Activated CD4-positive, alpha-beta T cell treated with anti-CD3 and anti-CD28 coated beads for 36 hours (primary cell): Measurements from ENCODE around the gene EEF1AKMT1. TPM values are rescaled to one million over a fixed set of nuclear protein-coding genes. Genes with fewer than 3 reads are reported as not detected.

Experiments used
- ATAC-seq: fragments of 200-7000 bp; cut with Tn5 transposase; one replicate; pipeline ENCODE4 v1.10.0; 2021; ENCODE audit warnings: mild to moderate bottlenecking, moderate library complexity
- CTCF ChIA-PET: fragments of 350-600 bp; sonication (Branson Sonifier 250); formaldehyde crosslinking; loops from one replicate; lab custom pipeline; 2021; ENCODE audit warnings: antibody characterized with exemption; lab: Charles Lee
- POLR2A ChIA-PET: fragments of 350-600 bp; sonication (Branson Sonifier 250); formaldehyde crosslinking; loops from one replicate; lab custom pipeline; 2021; ENCODE audit warnings: antibody characterized with exemption, inconsistent platforms; lab: Charles Lee
- DNase-seq: peaks from one replicate; pipeline ENCODE4 v3.0.0-alpha.2; 2020
- H3K27ac Mint-ChIP-seq: one replicate; pipeline ENCODE4 v1.8.0; 2021; ENCODE audit warnings: mixed read lengths
- H3K27me3 Mint-ChIP-seq: one replicate; pipeline ENCODE4 v1.8.0; 2021; ENCODE audit warnings: mixed read lengths
- H3K36me3 Mint-ChIP-seq: one replicate; pipeline ENCODE4 v1.8.0; 2021; ENCODE audit warnings: low read depth, mixed read lengths
- H3K4me1 Mint-ChIP-seq: one replicate; pipeline ENCODE4 v1.8.0; 2021; ENCODE audit warnings: mixed read lengths
- H3K4me3 Mint-ChIP-seq: one replicate; pipeline ENCODE4 v1.8.0; 2021; ENCODE audit warnings: mild to moderate bottlenecking, moderate library complexity, mixed read lengths
- H3K9me3 Mint-ChIP-seq: one replicate; pipeline ENCODE4 v1.8.0; 2021; ENCODE audit warnings: low read depth, mixed read lengths
- intact Hi-C, 2 experiments: fragments of 100-400 bp; cut with DNase I in 1 of 2; cut with micrococcal nuclease in 1 of 2; formaldehyde crosslinking; loops; one replicate each; pipeline versions ENCODE4 v1.14.2 to v1.15.1; 2022 to 2024; cut with DNase I, micrococcal nuclease
- total RNA-seq, 2 experiments: library from RNA; stranded (reverse); gene quantifications; one replicate each; pipeline ENCODE4 v1.2.3, GENCODE V29; 2021

Gene EEF1AKMT1
- total RNA-seq, 2 experiments from 2014 or later, result 21.0 to 23.9 TPM

DNA sequence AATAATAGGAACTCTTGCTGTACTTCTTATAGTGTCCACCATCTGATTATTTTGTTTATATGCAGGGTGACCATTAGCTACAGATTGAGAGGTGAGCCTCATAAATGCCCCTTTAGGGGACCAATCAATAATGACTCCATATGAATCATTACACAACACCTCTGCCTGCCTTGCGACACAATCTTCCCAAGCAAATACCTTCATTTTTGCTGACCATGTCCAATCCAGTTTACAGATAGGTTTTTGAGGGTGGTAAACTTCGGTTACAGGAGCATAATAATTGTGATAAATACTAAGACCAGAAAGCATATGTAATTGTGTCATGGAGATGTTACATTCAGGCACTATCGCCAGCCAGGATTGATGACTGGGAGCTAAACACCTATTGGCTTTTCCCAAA lies 93.9 kb downstream of the EEF1AKMT1 start:
- ATAC-seq, result no peak

More for the DNA sequence above, 93.9 kb downstream of the EEF1AKMT1 start:
- Mint-ChIP-seq H3K9me3 (no peaks in the 10 kb centered on the region), H3K27ac (no peak overlapping the region), H3K4me3 (no peak overlapping the region), H3K36me3 (no peaks in the 10 kb centered on the region), H3K4me1 (no peaks in the 10 kb centered on the region), H3K27me3 (no peaks in the 10 kb centered on the region)
- intact Hi-C loops, result no loop called here
- POLR2A ChIA-PET, result no interaction called here
- CTCF ChIA-PET, result interaction anchor here (1.2 kb wide), 1 partner anchor 10 kb away, joined by 4 read pairs; no protein-coding TSS in a partner anchor
- DNase-seq, result no peak

Other genes starting within 250 kb of the EEF1AKMT1 start
- gene CRYL1, start 248.1 kb downstream of the EEF1AKMT1 start, total RNA-seq, result 1 to 10 TPM; 8.5 to 9.1 TPM
- 1 to 10 TPM; 4.7 to 4.8 TPM for gene IFT88, start 206.8 kb downstream of the EEF1AKMT1 start, total RNA-seq
- under 1 TPM; 0.19 to 0.21 TPM for gene IL17D, start 70.3 kb downstream of the EEF1AKMT1 start, total RNA-seq
- 10 to 100 TPM; 22.8 to 26.4 TPM for gene XPO4, start 128.8 kb upstream of the EEF1AKMT1 start, total RNA-seq